PC-9 (cell line): ENCODE data around the gene SRP19. TPM values are rescaled to one million over a fixed set of nuclear protein-coding genes. Genes with fewer than 3 reads are reported as not detected.

ENCODE experiments used
- BruUV-seq: library from RNA; stranded (reverse); fragments of 400-500 nt; replicated peaks from 2 replicates; lab custom pipeline; 2021; lab: Mats Ljungman, UMichigan
- CTCF ChIA-PET: fragments of 300-600 bp; sonication (Branson Sonifier 250); formaldehyde crosslinking; loops from one replicate; lab custom pipeline; 2022; ENCODE audit warnings: antibody characterized with exemption; lab: Charles Lee
- POLR2A ChIA-PET: fragments of 300-600 bp; sonication (Branson Sonifier 250); formaldehyde crosslinking; loops from one replicate; lab custom pipeline; 2022; ENCODE audit warnings: antibody characterized with exemption; ENCODE audit not compliant: unreplicated experiment; lab: Charles Lee
- DNase-seq, 2 experiments: peaks; one replicate each; pipeline versions ENCODE4 v3.0.0 to v3.0.0-alpha.2; 2015 to 2022; ENCODE audit warnings: mixed read lengths in 1 of 2
- H2AFZ ChIP-seq: fragments of 200-600 bp; sonication (generic); 2 replicates; pipeline ENCODE4 v1.8.1; 2017; ENCODE audit warnings: antibody characterized with exemption
- H3F3A ChIP-seq: fragments of 200-600 bp; sonication (generic); 2 replicates; pipeline ENCODE4 v1.8.1; 2017; ENCODE audit warnings: antibody characterized with exemption, mild to moderate bottlenecking, low read depth; ENCODE audit not compliant: insufficient read depth
- H3K27ac ChIP-seq: fragments of 200-600 bp; sonication (generic); 2 replicates; pipeline ENCODE4 v1.6.1; 2016; ENCODE audit warnings: mixed run types
- H3K27me3 ChIP-seq: fragments of 200-600 bp; sonication (generic); 2 replicates; pipeline ENCODE4 v1.6.1; 2016; ENCODE audit warnings: low read depth, mixed run types; ENCODE audit not compliant: insufficient read depth
- H3K36me3 ChIP-seq: fragments of 200-600 bp; sonication (generic); 2 replicates; pipeline ENCODE4 v1.6.1; 2016; ENCODE audit warnings: low read depth, mixed run types
- H3K4me1 ChIP-seq: fragments of 200-600 bp; sonication (generic); replicated peaks from 2 replicates; pipeline ENCODE4 v1.6.1; 2016; ENCODE audit warnings: mixed run types; ENCODE audit not compliant: insufficient read depth
- H3K4me2 ChIP-seq: fragments of 200-600 bp; sonication (generic); 2 replicates; pipeline ENCODE4 v1.6.1; 2017; ENCODE audit warnings: mixed run types
- H3K4me3 ChIP-seq: fragments of 200-600 bp; sonication (generic); 2 replicates; pipeline ENCODE4 v1.6.1; 2016; ENCODE audit warnings: mixed run types
- H3K79me2 ChIP-seq: fragments of 200-600 bp; sonication (generic); 2 replicates; pipeline ENCODE4 v1.6.1; 2017; ENCODE audit warnings: low read depth, mixed run types
- H3K9me2 ChIP-seq: fragments of 200-600 bp; sonication (generic); 2 replicates; pipeline ENCODE4 v1.8.1; 2017; ENCODE audit warnings: mild to moderate bottlenecking; ENCODE audit not compliant: insufficient read depth
- H3K9me3 ChIP-seq: fragments of 200-600 bp; sonication (generic); 2 replicates; pipeline ENCODE4 v1.8.1; 2016; ENCODE audit warnings: low read depth; ENCODE audit not compliant: insufficient read depth
- H4K20me1 ChIP-seq: fragments of 200-600 bp; sonication (generic); 2 replicates; pipeline ENCODE4 v1.8.1; 2017; ENCODE audit not compliant: insufficient read depth
- CTCF ChIP-seq: fragments of 200-600 bp; sonication (generic); conservative IDR thresholded peaks from 2 replicates; pipeline ENCODE4 v1.6.1; 2017; ENCODE audit warnings: mixed run types, antibody characterized with exemption, mild to moderate bottlenecking, moderate library complexity
- EZH2 ChIP-seq: fragments of 200-600 bp; sonication (generic); IDR thresholded peaks from 2 replicates; pipeline ENCODE4 v1.8.0; 2017; ENCODE audit warnings: antibody characterized with exemption, low read depth
- intact Hi-C: fragments of 100-400 bp; cut with micrococcal nuclease; formaldehyde crosslinking; loops from one replicate; pipeline ENCODE4 v1.10.0; 2022; ENCODE audit not compliant: unreplicated experiment
- total RNA-seq: library from RNA; stranded (reverse); gene quantifications from 2 replicates; pipeline ENCODE4 v1.2.3, GENCODE V29; 2021

The SRP19 gene
- total RNA-seq, 1 experiment from 2014 or later, result 34.4 TPM

- no peaks in the 10 kb centered on the region for H4K20me1 ChIP-seq
- 0 out of 2 replicates have a peak, but pooled peaks cover 7% of the 10 kb centered on the region for H3K36me3 ChIP-seq
- H3K9me2 ChIP-seq, result no peaks in the 10 kb centered on the region
- TF ChIP-seq EZH2 (no peak), CTCF (no peak)
- no peak overlapping the region for H3K4me2 ChIP-seq
- H3K79me2 ChIP-seq, result peaks cover 32% of the 10 kb centered on the region
- no peak overlapping the region for H2AFZ ChIP-seq
- H3K27me3 ChIP-seq, result no peaks in the 10 kb centered on the region
- intact Hi-C loops, result no loop called here
- no peak for DNase-seq
- H3K9me3 ChIP-seq, result no peaks in the 10 kb centered on the region
- peaks cover 10% of the 10 kb centered on the region; the same call in 1 of the 2 replicates for H3K4me1 ChIP-seq
- ChIA-PET POLR2A (interaction anchor here (0.6 kb wide), 1 partner anchor 37 kb away, joined by 3 read pairs; no protein-coding TSS in a partner anchor), CTCF (interaction anchor here (0.6 kb wide), 1 partner anchor 158 kb away, joined by 11 read pairs; no protein-coding TSS in a partner anchor)
- no peak overlapping the region for H3K27ac ChIP-seq
- no TSS peak for BruUV-seq
- peaks cover 4% of the 10 kb centered on the region; the same call in 1 of the 2 replicates for H3F3A ChIP-seq
- no peak overlapping the region for H3K4me3 ChIP-seq
Measured at GRCh38 chr5:112915831-112916230, 54.7 kb downstream of the SRP19 start.

- TF ChIP-seq EZH2, result no peak
- no peak for TF ChIP-seq CTCF
- ChIA-PET CTCF (no interaction called here), POLR2A (no interaction called here)
- Histone ChIP-seq H3K79me2 (peaks cover 32% of the 10 kb centered on the region), H3K27me3 (no peaks in the 10 kb centered on the region), H3K36me3 (0 out of 2 replicates have a peak, but pooled peaks cover 7% of the 10 kb centered on the region), H3K9me3 (no peaks in the 10 kb centered on the region), H3K9me2 (no peaks in the 10 kb centered on the region), H3K4me3 (no peak overlapping the region), H4K20me1 (no peaks in the 10 kb centered on the region), H2AFZ (no peak overlapping the region), H3F3A (peaks cover 6% of the 10 kb centered on the region; the same call in 1 of the 2 replicates), H3K4me2 (no peak overlapping the region), H3K4me1 (peaks cover 10% of the 10 kb centered on the region; the same call in 1 of the 2 replicates), H3K27ac (no peak overlapping the region)
- intact Hi-C loops, result no loop called here
- DNase-seq, result no peak
- BruUV-seq, result no TSS peak
Measured at GRCh38 chr5:112917453-112917995, 56.4 kb downstream of the SRP19 start.

DNA sequence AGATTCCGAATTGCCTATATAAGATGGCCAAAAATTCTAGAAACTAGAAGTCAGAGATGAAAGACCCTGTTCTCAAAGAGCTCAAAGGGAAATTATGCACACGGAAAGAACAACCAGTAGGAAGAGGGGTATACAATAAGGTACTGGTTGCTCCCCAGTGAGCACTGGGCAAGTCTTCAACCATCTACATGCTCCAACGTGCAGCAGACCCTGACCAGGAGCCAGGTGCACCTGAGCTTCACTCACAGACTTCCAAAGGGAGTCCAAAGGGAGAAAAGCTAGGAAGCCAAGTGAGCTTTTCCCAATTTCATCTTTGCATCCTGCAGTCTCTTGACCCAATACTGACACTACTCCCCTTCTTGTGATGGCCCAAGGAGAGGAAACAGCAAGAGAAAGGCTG lies 57.0 kb downstream of the SRP19 start:
- no peak overlapping the region for H3K27ac ChIP-seq
- ChIA-PET CTCF (no interaction called here), POLR2A (no interaction called here)
- peaks cover 9% of the 10 kb centered on the region; the same call in 1 of the 2 replicates for H3F3A ChIP-seq
- intact Hi-C loops, result no loop called here
- no TSS peak for BruUV-seq
- H3K36me3 ChIP-seq, result 0 out of 2 replicates have a peak, but pooled peaks cover 7% of the 10 kb centered on the region
- no peaks in the 10 kb centered on the region for H3K9me3 ChIP-seq
- H3K4me3 ChIP-seq, result no peak overlapping the region
- H3K9me2 ChIP-seq, result no peaks in the 10 kb centered on the region
- H3K79me2 ChIP-seq, result peaks cover 27% of the 10 kb centered on the region
- peaks cover 8% of the 10 kb centered on the region; the same call in 1 of the 2 replicates for H3K4me1 ChIP-seq
- H2AFZ ChIP-seq, result no peak overlapping the region
- H3K4me2 ChIP-seq, result no peak overlapping the region
- TF ChIP-seq CTCF (no peak), EZH2 (no peak)
- H4K20me1 ChIP-seq, result no peaks in the 10 kb centered on the region
- no peaks in the 10 kb centered on the region for H3K27me3 ChIP-seq
- DNase-seq, result no peak
